IPS DF 19.7 (cell line): ENCODE measurements around the gene HELZ.

Experiments used
- DNase-seq: peaks from one replicate; pipeline ENCODE4 v3.0.0-alpha.2; 2013; ENCODE audit warnings: low read depth, low spot score

The HELZ gene

DNA sequence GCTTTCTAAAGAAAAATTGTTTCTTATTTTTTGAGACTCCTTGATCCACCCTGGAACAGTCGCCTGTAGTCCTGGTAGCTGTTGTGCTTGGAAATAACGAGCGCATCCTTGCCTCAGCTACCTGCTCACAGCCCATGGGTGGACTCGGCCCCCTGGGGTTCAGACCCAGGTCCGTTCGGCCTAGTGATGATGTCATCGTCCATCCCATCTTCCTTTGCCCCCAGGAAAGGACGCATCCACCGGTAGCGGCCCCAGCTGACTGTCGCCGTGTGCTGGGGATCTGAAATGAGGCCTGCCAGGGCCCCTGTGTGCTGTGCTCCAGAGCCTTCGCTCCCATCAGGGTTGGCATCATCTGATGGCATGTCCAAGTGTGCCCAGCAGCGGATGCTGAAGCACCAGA is 212.6 kb downstream of the HELZ start:
- DNase-seq: no peak

- DNase-seq: no peak
Observed at GRCh38 chr17:67030641-67031040, 214.4 kb downstream of the HELZ start.

DNA sequence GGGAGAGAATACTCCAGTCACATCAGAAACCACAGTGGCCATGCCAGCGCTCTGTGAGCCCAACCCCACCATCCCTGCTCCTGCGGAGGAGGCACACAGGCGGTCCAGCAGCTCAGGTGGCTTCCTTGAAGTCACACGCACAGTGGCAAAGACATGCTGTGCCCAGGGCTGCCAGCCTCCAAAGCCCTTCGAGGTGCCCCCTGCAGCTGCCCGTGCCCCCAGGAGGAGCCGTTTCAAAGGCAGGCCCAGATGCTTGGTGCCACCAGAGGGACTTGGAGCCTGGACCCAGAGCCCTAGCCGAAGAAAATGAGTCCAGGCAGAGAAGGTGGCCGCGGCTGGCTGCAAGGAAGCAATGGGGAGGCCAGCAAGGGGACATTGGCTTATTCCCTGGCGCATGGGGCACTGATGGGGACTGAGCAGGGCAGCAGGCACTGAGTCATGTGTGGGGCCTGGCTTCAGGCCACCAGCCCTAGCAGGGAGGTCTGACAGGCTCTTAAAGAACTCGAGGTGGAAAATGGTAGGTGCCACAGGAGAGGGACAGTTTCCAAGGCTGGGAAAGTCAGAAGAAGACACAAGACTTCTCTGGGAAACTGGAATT is 217.9 kb downstream of the HELZ start:
- no peak for DNase-seq

- DNase-seq: no peak
Observed at GRCh38 chr17:67026341-67026740, 218.7 kb downstream of the HELZ start.

- DNase-seq: no peak
Observed at GRCh38 chr17:67025216-67025792, 219.7 kb downstream of the HELZ start.

- DNase-seq: no peak
Observed at GRCh38 chr17:67024736-67025135, 220.3 kb downstream of the HELZ start.

- DNase-seq: no peak
Observed at GRCh38 chr17:67022451-67022810, 222.6 kb downstream of the HELZ start.

DNA sequence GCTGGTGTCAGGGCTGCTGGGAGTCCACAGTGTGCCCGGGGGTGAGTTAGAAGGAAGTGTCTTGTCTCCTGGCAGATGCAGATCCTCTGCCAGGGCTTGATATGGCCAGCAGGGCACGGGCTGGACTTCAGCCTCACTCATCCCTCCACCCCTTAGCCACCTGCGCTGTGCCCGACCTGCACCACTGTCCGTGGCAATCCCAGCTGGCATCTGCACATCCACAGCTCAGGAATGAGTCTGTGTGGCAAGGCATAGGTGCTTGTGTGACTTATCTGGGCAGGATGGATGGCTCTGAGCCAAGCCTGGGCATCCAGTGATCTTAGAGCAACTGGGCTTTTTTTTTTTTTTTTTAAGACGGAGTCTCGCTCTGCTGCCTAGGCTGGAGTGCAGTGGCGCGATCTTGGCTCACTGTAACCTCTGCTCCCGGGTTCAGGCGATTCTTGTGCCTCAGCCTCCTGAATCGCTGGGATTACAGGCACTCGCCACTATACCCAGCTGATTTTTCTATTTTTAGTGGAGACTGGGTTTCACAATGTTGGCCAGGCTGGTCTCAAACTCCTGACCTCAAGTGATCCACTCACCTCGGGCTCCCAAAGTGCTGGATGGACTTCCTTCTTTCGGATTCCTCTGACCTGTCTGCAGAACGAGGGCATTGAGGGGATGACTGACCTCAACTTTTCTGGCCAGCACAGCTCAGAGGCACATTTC is 223.1 kb downstream of the HELZ start:
- DNase-seq: no peak

DNA sequence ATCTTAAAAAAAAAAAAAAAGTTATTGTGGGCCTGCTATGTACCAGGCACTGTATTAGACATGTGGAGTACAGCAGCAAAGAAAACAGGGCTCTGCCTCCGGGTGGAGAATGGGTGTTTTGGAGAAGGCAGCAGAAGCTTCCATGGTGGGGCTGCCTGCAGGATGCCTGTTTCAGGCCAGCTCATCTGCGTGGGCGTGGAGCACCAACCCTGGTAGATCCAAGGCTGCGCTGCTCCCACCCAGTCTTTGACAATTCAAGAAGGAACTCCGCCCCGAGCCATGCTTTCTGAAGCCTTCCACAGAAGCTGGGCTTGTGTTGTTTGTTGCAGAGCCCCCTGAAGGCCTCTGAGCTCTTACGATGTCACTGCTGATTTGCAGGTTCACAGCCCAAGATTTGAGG is 223.8 kb downstream of the HELZ start:
- DNase-seq: no peak
